Activated naive CD8-positive, alpha-beta T cell treated with anti-CD3 and anti-CD28 coated beads, Interleukin-2, amount 10 ng/mL, durations not matched to agents 7 days and 5 days (primary cell): ENCODE results near the gene NUDT3. TPM values are rescaled to one million over a fixed set of nuclear protein-coding genes. Genes with fewer than 3 reads are reported as not detected.

Experiments used
- ATAC-seq: fragments of 150-1000 bp; cut with Tn5 transposase; one replicate; pipeline ENCODE4 v1.10.0; 2021; ENCODE audit warnings: low read depth, moderate library complexity
- POLR2A ChIA-PET: fragments of 350-600 bp; sonication (Branson Sonifier 250); formaldehyde crosslinking; loops from one replicate; lab custom pipeline; 2021; ENCODE audit warnings: antibody characterized with exemption; lab: Charles Lee
- DNase-seq: peaks from one replicate; pipeline ENCODE4 v3.0.0; 2021
- H3K27ac Mint-ChIP-seq: one replicate; pipeline ENCODE4 v1.8.0; 2022; ENCODE audit warnings: mild to moderate bottlenecking, mixed read lengths
- H3K27me3 Mint-ChIP-seq: one replicate; pipeline ENCODE4 v1.8.0; 2022; ENCODE audit warnings: mild to moderate bottlenecking, moderate library complexity, mixed read lengths
- H3K36me3 Mint-ChIP-seq: one replicate; pipeline ENCODE4 v1.8.0; 2021; ENCODE audit warnings: mild to moderate bottlenecking, mixed read lengths
- H3K4me1 Mint-ChIP-seq: one replicate; pipeline ENCODE4 v1.8.0; 2021; ENCODE audit warnings: mixed read lengths
- H3K4me3 Mint-ChIP-seq: one replicate; pipeline ENCODE4 v1.8.0; 2022; ENCODE audit warnings: mild to moderate bottlenecking, moderate library complexity, mixed read lengths
- H3K9me3 Mint-ChIP-seq: one replicate; pipeline ENCODE4 v1.8.0; 2021; ENCODE audit warnings: mixed read lengths
- total RNA-seq, 2 experiments: library from RNA; stranded (reverse); gene quantifications; one replicate each; pipeline ENCODE4 v1.2.3, GENCODE V29; 2021

NUDT3 gene
- total RNA-seq, 2 experiments from 2014 or later, result 17.7 to 18.7 TPM

GRCh38 chr6:34240329-34241248 is 151.9 kb downstream of the NUDT3 start:
- POLR2A ChIA-PET, result no interaction called here
- Mint-ChIP-seq H3K4me3 (no peak overlapping the region), H3K4me1 (peaks cover 50% of the 10 kb centered on the region), H3K27me3 (no peaks in the 10 kb centered on the region), H3K9me3 (no peaks in the 10 kb centered on the region), H3K36me3 (peaks cover 18% of the 10 kb centered on the region), H3K27ac (peak overlapping the region; percentile 38)
- peak; percentile 16 for DNase-seq
- ATAC-seq, result no peak

GRCh38 chr6:34239893-34240292 is 152.6 kb downstream of the NUDT3 start:
- Mint-ChIP-seq H3K27me3 (no peaks in the 10 kb centered on the region), H3K4me1 (peaks cover 49% of the 10 kb centered on the region), H3K27ac (no peak overlapping the region), H3K9me3 (no peaks in the 10 kb centered on the region), H3K4me3 (no peak overlapping the region), H3K36me3 (peaks cover 18% of the 10 kb centered on the region)
- no peak for DNase-seq
- POLR2A ChIA-PET, result no interaction called here
- ATAC-seq, result no peak

GRCh38 chr6:34239500-34239825 is 153.0 kb downstream of the NUDT3 start:
- no peak for DNase-seq
- peaks cover 18% of the 10 kb centered on the region for H3K36me3 Mint-ChIP-seq
- no peak for ATAC-seq
- POLR2A ChIA-PET, result no interaction called here
- no peak overlapping the region for H3K27ac Mint-ChIP-seq
- no peaks in the 10 kb centered on the region for H3K9me3 Mint-ChIP-seq
- peak overlapping the region; percentile 90 for H3K4me3 Mint-ChIP-seq
- H3K4me1 Mint-ChIP-seq, result peaks cover 49% of the 10 kb centered on the region
- no peaks in the 10 kb centered on the region for H3K27me3 Mint-ChIP-seq

GRCh38 chr6:34238585-34239499 is 153.6 kb downstream of the NUDT3 start:
- peaks cover 18% of the 10 kb centered on the region for H3K36me3 Mint-ChIP-seq
- H3K9me3 Mint-ChIP-seq, result no peaks in the 10 kb centered on the region
- peak overlapping the region; percentile 91 for H3K27ac Mint-ChIP-seq
- POLR2A ChIA-PET, result no interaction called here
- peaks cover 51% of the 10 kb centered on the region for H3K4me1 Mint-ChIP-seq
- peak overlapping the region; percentile 90 for H3K4me3 Mint-ChIP-seq
- no peaks in the 10 kb centered on the region for H3K27me3 Mint-ChIP-seq
- ATAC-seq (no peak), DNase-seq (no peak)

- Mint-ChIP-seq H3K27me3 (no peaks in the 10 kb centered on the region), H3K4me1 (peaks cover 44% of the 10 kb centered on the region), H3K36me3 (peaks cover 16% of the 10 kb centered on the region), H3K27ac (peak overlapping the region; percentile 94), H3K4me3 (peak overlapping the region; percentile 90), H3K9me3 (no peaks in the 10 kb centered on the region)
- DNase-seq, result peak; percentile 88
- POLR2A ChIA-PET, result interaction anchor here (1.3 to 2.2 kb wide), 11 partner anchors 10 to 1266 kb away, joined by 3 to 72 read pairs (median 7); partner anchors contain the start of genes RPS10, SMIM29 and UQCC2
- ATAC-seq, result peak; percentile 19
Measured at GRCh38 chr6:34237722-34238584, 154.5 kb downstream of the NUDT3 start.

GRCh38 chr6:34237316-34237721 is 155.2 kb downstream of the NUDT3 start:
- peak; percentile 69 for DNase-seq
- peak; percentile 4 for ATAC-seq
- no peak overlapping the region for H3K27ac Mint-ChIP-seq
- H3K4me3 Mint-ChIP-seq, result peak overlapping the region; percentile 90
- H3K27me3 Mint-ChIP-seq, result no peaks in the 10 kb centered on the region
- peaks cover 13% of the 10 kb centered on the region for H3K36me3 Mint-ChIP-seq
- H3K4me1 Mint-ChIP-seq, result peaks cover 37% of the 10 kb centered on the region
- POLR2A ChIA-PET, result interaction anchor here (0.6 to 2.2 kb wide), 23 partner anchors 11 to 1266 kb away, joined by 3 to 72 read pairs (median 5); partner anchors contain the start of genes ILRUN, RPS10, SMIM29 and TAF11
- H3K9me3 Mint-ChIP-seq, result no peaks in the 10 kb centered on the region

- peak; percentile 59 for ATAC-seq
- Mint-ChIP-seq H3K36me3 (peaks cover 8% of the 10 kb centered on the region), H3K27me3 (no peaks in the 10 kb centered on the region), H3K4me3 (peak within 1 kb of the TSS; percentile 93), H3K9me3 (no peaks in the 10 kb centered on the region), H3K27ac (peak within 1 kb of the TSS; percentile 98), H3K4me1 (peaks cover 31% of the 10 kb centered on the region)
- POLR2A ChIA-PET, result interaction anchor here (0.6 to 2.2 kb wide), 24 partner anchors 10 to 1265 kb away, joined by 3 to 72 read pairs (median 5); partner anchors contain the start of genes ILRUN, NUDT3, RPS10 and SMIM29
- peak; percentile 90 for DNase-seq
Measured at GRCh38 chr6:34236443-34237315, 155.8 kb downstream of the NUDT3 start, which contains the start of gene HMGA1. Gene HMGA1 (plus strand): TSS chr6:34236873. CDS start chr6:34240781, 3,908 bp downstream.

GRCh38 chr6:34236131-34236442 is 156.4 kb downstream of the NUDT3 start:
- Mint-ChIP-seq H3K4me1 (peaks cover 26% of the 10 kb centered on the region), H3K27ac (peak overlapping the region; percentile 98), H3K27me3 (no peaks in the 10 kb centered on the region), H3K36me3 (peaks cover 5% of the 10 kb centered on the region), H3K9me3 (no peaks in the 10 kb centered on the region), H3K4me3 (peak overlapping the region; percentile 93)
- POLR2A ChIA-PET, result interaction anchor here (1.0 to 2.2 kb wide), 15 partner anchors 9 to 1264 kb away, joined by 3 to 72 read pairs (median 7); partner anchors contain the start of genes ILRUN, NUDT3 and SMIM29
- no peak for DNase-seq
- ATAC-seq, result peak; percentile 37

- peak overlapping the region; percentile 93 for H3K4me3 Mint-ChIP-seq
- no peaks in the 10 kb centered on the region for H3K27me3 Mint-ChIP-seq
Measured at GRCh38 chr6:34235307-34236130, 156.9 kb downstream of the NUDT3 start.

GRCh38 chr6:34234667-34235306 is 157.7 kb downstream of the NUDT3 start:
- DNase-seq (no peak), ATAC-seq (no peak)
- peak overlapping the region; percentile 7 for H3K4me3 Mint-ChIP-seq
- peaks cover 3% of the 10 kb centered on the region for H3K36me3 Mint-ChIP-seq
- peaks cover 20% of the 10 kb centered on the region for H3K4me1 Mint-ChIP-seq
- no peaks in the 10 kb centered on the region for H3K27me3 Mint-ChIP-seq
- peak overlapping the region; percentile 7 for H3K27ac Mint-ChIP-seq
- no peaks in the 10 kb centered on the region for H3K9me3 Mint-ChIP-seq
- POLR2A ChIA-PET, result no interaction called here

More at GRCh38 chr6:34235307-34236130, 156.9 kb downstream of the NUDT3 start:
- H3K36me3 Mint-ChIP-seq, result peaks cover 5% of the 10 kb centered on the region
- DNase-seq, result peak; percentile 73
- H3K9me3 Mint-ChIP-seq, result no peaks in the 10 kb centered on the region
- peak overlapping the region; percentile 98 for H3K27ac Mint-ChIP-seq
- POLR2A ChIA-PET, result interaction anchor here (1.3 to 2.2 kb wide), 8 partner anchors 9 to 188 kb away, joined by 3 to 72 read pairs (median 18); partner anchors contain the start of gene SMIM29
- ATAC-seq, result peak; percentile 34
- H3K4me1 Mint-ChIP-seq, result peaks cover 25% of the 10 kb centered on the region
